GM21447 (cell line): ENCODE measurements around the gene CAMK2D.

ENCODE experiments used
- ATAC-seq: cut with Tn5 transposase; IDR thresholded peaks from one replicate; pipeline ENCODE4 v1.9.1; 2021; ENCODE audit not compliant: unreplicated experiment

CAMK2D gene

GRCh38 chr4:113644398-113644797, 117.1 kb downstream of the CAMK2D start:
- ATAC-seq: no peak

GRCh38 chr4:113643505-113643904, 118.0 kb downstream of the CAMK2D start:
- no peak for ATAC-seq

- ATAC-seq: peak; percentile 68
These were observed 120.5 kb downstream of the CAMK2D start for GRCh38 chr4:113641025-113641431.

- ATAC-seq: peak; percentile 42
These were observed 122.2 kb downstream of the CAMK2D start for GRCh38 chr4:113639326-113639725.

- no peak for ATAC-seq
These were observed 123.0 kb downstream of the CAMK2D start for GRCh38 chr4:113638562-113638832.

GRCh38 chr4:113637823-113638561, 123.5 kb downstream of the CAMK2D start:
- no peak for ATAC-seq

- no peak for ATAC-seq
These were observed 124.2 kb downstream of the CAMK2D start for GRCh38 chr4:113637363-113637762.

- no peak for ATAC-seq
These were observed 124.7 kb downstream of the CAMK2D start for GRCh38 chr4:113636877-113637276.

- peak; percentile 39 for ATAC-seq
These were observed 125.1 kb downstream of the CAMK2D start for GRCh38 chr4:113636438-113636818.

- ATAC-seq: peak; percentile 4
These were observed 125.7 kb downstream of the CAMK2D start for GRCh38 chr4:113635739-113636437.

- no peak for ATAC-seq
These were observed 127.2 kb downstream of the CAMK2D start for GRCh38 chr4:113634081-113634969.

- no peak for ATAC-seq
These were observed 128.1 kb downstream of the CAMK2D start for GRCh38 chr4:113633467-113633866.

GRCh38 chr4:113628711-113629110, 132.8 kb downstream of the CAMK2D start:
- no peak for ATAC-seq

- no peak for ATAC-seq
These were observed 134.2 kb downstream of the CAMK2D start for GRCh38 chr4:113627321-113627720.

- no peak for ATAC-seq
These were observed 135.6 kb downstream of the CAMK2D start for GRCh38 chr4:113625902-113626301.

GRCh38 chr4:113623274-113623894, 138.2 kb downstream of the CAMK2D start:
- no peak for ATAC-seq

GRCh38 chr4:113621633-113622032, 139.9 kb downstream of the CAMK2D start:
- no peak for ATAC-seq

GRCh38 chr4:113620032-113620431, 141.5 kb downstream of the CAMK2D start:
- no peak for ATAC-seq

GRCh38 chr4:113619526-113619925, 142.0 kb downstream of the CAMK2D start:
- no peak for ATAC-seq

- ATAC-seq: no peak
These were observed 143.3 kb downstream of the CAMK2D start for GRCh38 chr4:113618205-113618604.

- no peak for ATAC-seq
These were observed 144.3 kb downstream of the CAMK2D start for GRCh38 chr4:113617195-113617594.
